Keratinocyte (primary cell): ENCODE measurements around the gene WBP2NL. TPM values are rescaled to one million over a fixed set of nuclear protein-coding genes. Genes with fewer than 3 reads are reported as not detected.

Experiments used
- DNase-seq: peaks from one replicate; pipeline ENCODE4 v3.0.0-alpha.2; 2011; ENCODE audit warnings: low read depth, missing footprints, low spot score
- FAIRE-seq: peaks from 2 replicates; lab custom pipeline; 2011; peaks lifted over from hg19 to GRCh38; lab: Jason Lieb, UNC
- H2AFZ ChIP-seq: 2 replicates; pipeline ENCODE4 v1.6.0; 2012; ENCODE audit warnings: low read length, control low read depth, inconsistent platforms; ENCODE audit not compliant: control insufficient read depth
- H3K27ac ChIP-seq: 2 replicates; pipeline ENCODE4 v1.5.1; 2011; ENCODE audit warnings: low read length; ENCODE audit not compliant: control insufficient read depth, insufficient read depth
- H3K27me3 ChIP-seq: 3 replicates; pipeline ENCODE4 v1.6.0; 2011; ENCODE audit warnings: low read length; ENCODE audit not compliant: control insufficient read depth, insufficient read depth; ENCODE audit errors: extremely low read depth
- H3K36me3 ChIP-seq, 2 experiments: 2 replicates in 1 of 2; 3 replicates in 1 of 2; pipeline ENCODE4 v1.5.1; 2011; ENCODE audit warnings: low read length in 2 of 2, mild to moderate bottlenecking in 1 of 2; ENCODE audit not compliant: control insufficient read depth in 2 of 2, insufficient read depth in 2 of 2; ENCODE audit errors: extremely low read depth in 1 of 2
- H3K4me1 ChIP-seq: 3 replicates; pipeline ENCODE4 v1.5.1; 2011; ENCODE audit warnings: low read length; ENCODE audit not compliant: control insufficient read depth, insufficient read depth; ENCODE audit errors: extremely low read depth
- H3K4me2 ChIP-seq: 3 replicates; pipeline ENCODE4 v1.6.0; 2011; ENCODE audit warnings: low read depth, low read length; ENCODE audit not compliant: control insufficient read depth, insufficient read depth; ENCODE audit errors: extremely low read depth
- H3K4me3 ChIP-seq, 3 experiments: fragments of 200-600 bp in 1 of 3; sonication (generic) in 1 of 3; 2 replicates in 2 of 3; 3 replicates in 1 of 3; pipeline ENCODE4 v1.5.1; 2011 to 2016; ENCODE audit warnings: low read length in 3 of 3, mild to moderate bottlenecking in 3 of 3, control low read depth in 2 of 3, inconsistent platforms in 1 of 3, low read depth in 1 of 3, mixed read lengths in 1 of 3, mixed run types in 1 of 3, moderate library complexity in 1 of 3; ENCODE audit not compliant: control insufficient read depth in 2 of 3, insufficient read depth in 2 of 3; ENCODE audit errors: extremely low read depth in 1 of 3
- H3K79me2 ChIP-seq: 2 replicates; pipeline ENCODE4 v1.6.0; 2012; ENCODE audit warnings: low read length; ENCODE audit not compliant: control insufficient read depth, insufficient read depth
- H3K9ac ChIP-seq: 3 replicates; pipeline ENCODE4 v1.6.0; 2011; ENCODE audit warnings: low read length; ENCODE audit not compliant: control insufficient read depth, insufficient read depth; ENCODE audit errors: extremely low read depth
- H3K9me1 ChIP-seq: 3 replicates; pipeline ENCODE4 v1.6.0; 2011; ENCODE audit warnings: low read length; ENCODE audit not compliant: control insufficient read depth, insufficient read depth; ENCODE audit errors: extremely low read depth
- H3K9me3 ChIP-seq: 2 replicates; pipeline ENCODE4 v1.5.1; 2012; ENCODE audit warnings: low read depth, low read length; ENCODE audit not compliant: control insufficient read depth
- H4K20me1 ChIP-seq: 3 replicates; pipeline ENCODE4 v1.6.0; 2011; ENCODE audit warnings: low read length; ENCODE audit not compliant: control insufficient read depth, insufficient read depth; ENCODE audit errors: extremely low read depth
- EZH2 ChIP-seq: IDR thresholded peaks from one replicate; pipeline ENCODE4 v1.6.1; 2012; ENCODE audit warnings: inconsistent platforms, mild to moderate bottlenecking, low read length, moderate library complexity
- dilution Hi-C: fragments of 300-500 bp; cut with MboI; formaldehyde crosslinking; loops from one replicate; pipeline ENCODE4 v1.7.0; 2020; ENCODE audit warnings: low sequenced_read_pairs; ENCODE audit not compliant: extremely low pct_ligation_motif_present
- polyA plus RNA-seq, 5 experiments: library from polyadenylated mRNA; depleted of rRNA in 3 of 5; stranded (reverse) in 3 of 5; stranded (forward) in 1 of 5; unstranded in 1 of 5; fragments of >200 nt; gene quantifications; 1 replicate in 1 of 5; 2 replicates in 3 of 5; 3 replicates in 1 of 5; pipeline versions ENCODE4 v1.2.1 to v1.2.3, GENCODE V29; 2011 to 2012; ENCODE audit warnings: missing spikeins in 2 of 5, low read depth in 1 of 5, low replicate concordance in 1 of 5
- TF ChIP-seq, protein P1 (sequence below), 3 experiments: IDR thresholded peaks in 1 of 3; conservative IDR thresholded peaks in 1 of 3; optimal IDR thresholded peaks in 1 of 3; 2 replicates in 2 of 3; 3 replicates in 1 of 3; pipeline versions ENCODE3 to v1.5.1; 2011; ENCODE audit warnings: low read length in 3 of 3, mild to moderate bottlenecking in 3 of 3, moderate library complexity in 2 of 3, control low read depth in 1 of 3, inconsistent platforms in 1 of 3; ENCODE audit not compliant: insufficient read depth in 2 of 3; ENCODE audit errors: extremely low read depth in 1 of 3

Gene WBP2NL
- polyA plus RNA-seq, 1 donor (not counting 4 experiments of a cell fraction or from before 2014, with no cell fraction given) = 0.07 TPM

DNA sequence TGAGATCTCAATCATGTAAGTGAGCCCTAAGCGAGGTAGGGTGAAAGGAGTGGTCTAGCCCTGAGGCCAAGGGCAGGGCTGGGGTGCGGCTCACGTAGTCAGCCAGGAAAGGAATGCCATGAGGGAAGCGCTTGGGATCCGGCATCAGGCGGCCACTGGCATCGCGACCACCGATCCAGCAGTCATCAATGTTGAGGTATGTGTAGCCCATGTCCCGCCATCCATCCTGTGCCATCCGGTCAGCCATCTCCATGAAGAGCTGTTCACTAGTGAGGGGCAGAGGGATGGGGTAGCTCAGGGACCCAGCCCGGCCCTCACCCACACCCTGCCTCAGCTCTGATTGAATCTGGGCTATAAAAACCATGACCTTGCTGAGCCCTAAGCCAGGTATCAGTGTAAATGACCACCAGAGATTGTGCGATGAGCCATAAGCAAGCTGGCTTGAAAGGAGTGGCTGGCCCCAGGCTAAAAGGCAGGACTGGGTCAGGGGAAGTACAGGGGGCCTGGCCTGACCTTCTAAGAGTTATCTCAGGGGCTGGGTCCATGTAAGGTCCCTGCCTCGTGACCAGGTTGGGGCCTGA, 69.2 kb downstream of the WBP2NL start:
- Histone ChIP-seq H3K79me2 (peaks cover 3% of the 10 kb centered on the region), H3K4me3 (no peak overlapping the region), H3K36me3 (peaks cover 6 to 20% of the 10 kb centered on the region in 2 experiments), H4K20me1 (no peaks in the 10 kb centered on the region), H3K9me3 (no peaks in the 10 kb centered on the region), H2AFZ (no peak overlapping the region), H3K27me3 (no peaks in the 10 kb centered on the region), H3K27ac (no peak overlapping the region), H3K4me1 (peaks cover 14% of the 10 kb centered on the region), H3K9me1 (no peaks in the 10 kb centered on the region), H3K4me2 (no peak overlapping the region), H3K9ac (no peak overlapping the region)
- FAIRE-seq (no peak), DNase-seq (no peak)
- TF ChIP-seq, protein P1, sequence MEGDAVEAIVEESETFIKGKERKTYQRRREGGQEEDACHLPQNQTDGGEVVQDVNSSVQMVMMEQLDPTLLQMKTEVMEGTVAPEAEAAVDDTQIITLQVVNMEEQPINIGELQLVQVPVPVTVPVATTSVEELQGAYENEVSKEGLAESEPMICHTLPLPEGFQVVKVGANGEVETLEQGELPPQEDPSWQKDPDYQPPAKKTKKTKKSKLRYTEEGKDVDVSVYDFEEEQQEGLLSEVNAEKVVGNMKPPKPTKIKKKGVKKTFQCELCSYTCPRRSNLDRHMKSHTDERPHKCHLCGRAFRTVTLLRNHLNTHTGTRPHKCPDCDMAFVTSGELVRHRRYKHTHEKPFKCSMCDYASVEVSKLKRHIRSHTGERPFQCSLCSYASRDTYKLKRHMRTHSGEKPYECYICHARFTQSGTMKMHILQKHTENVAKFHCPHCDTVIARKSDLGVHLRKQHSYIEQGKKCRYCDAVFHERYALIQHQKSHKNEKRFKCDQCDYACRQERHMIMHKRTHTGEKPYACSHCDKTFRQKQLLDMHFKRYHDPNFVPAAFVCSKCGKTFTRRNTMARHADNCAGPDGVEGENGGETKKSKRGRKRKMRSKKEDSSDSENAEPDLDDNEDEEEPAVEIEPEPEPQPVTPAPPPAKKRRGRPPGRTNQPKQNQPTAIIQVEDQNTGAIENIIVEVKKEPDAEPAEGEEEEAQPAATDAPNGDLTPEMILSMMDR (optimal IDR thresholded peaks at IDR 0.05 in 1 of 3, IDR thresholded peaks at IDR 0.05 in 1 of 3, conservative IDR thresholded peaks at IDR 0.05 in 1 of 3; ENCODE audit: extremely low read depth in 1 of 3, insufficient read depth in 2 of 3, low read length in 3 of 3) = no peak
- no peak for TF ChIP-seq EZH2
- dilution Hi-C loops = no loop called here

DNA sequence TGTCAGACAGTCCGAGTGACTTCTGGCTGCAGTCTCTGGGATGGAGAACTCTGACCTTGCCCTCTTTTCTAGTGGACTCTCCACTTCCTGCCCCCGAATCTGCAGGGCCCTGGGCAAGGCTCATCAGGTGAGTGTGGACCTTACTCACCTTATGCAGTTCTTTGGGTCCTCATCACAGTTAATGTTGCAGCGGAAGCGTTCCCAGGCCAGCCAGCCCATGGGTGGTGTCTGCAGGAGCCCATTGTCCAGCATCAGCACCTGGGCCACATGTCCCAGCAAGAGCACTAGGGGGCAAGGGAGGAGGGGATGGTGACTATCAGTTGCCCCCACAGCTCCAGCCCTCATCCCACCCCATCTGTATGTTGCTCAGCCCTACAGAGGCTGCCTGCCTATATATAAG, 69.7 kb downstream of the WBP2NL start:
- DNase-seq (no peak), FAIRE-seq (no peak)
- H3K36me3 ChIP-seq = peaks cover 6 to 20% of the 10 kb centered on the region in 2 experiments
- dilution Hi-C loops = no loop called here
- H4K20me1 ChIP-seq = no peaks in the 10 kb centered on the region
- H3K9ac ChIP-seq = no peak overlapping the region
- no peak overlapping the region for H2AFZ ChIP-seq
- H3K9me1 ChIP-seq = no peaks in the 10 kb centered on the region
- H3K9me3 ChIP-seq = no peaks in the 10 kb centered on the region
- no peak overlapping the region for H3K4me3 ChIP-seq
- no peak overlapping the region for H3K4me2 ChIP-seq
- peaks cover 14% of the 10 kb centered on the region for H3K4me1 ChIP-seq
- peaks cover 3% of the 10 kb centered on the region for H3K79me2 ChIP-seq
- H3K27me3 ChIP-seq = no peaks in the 10 kb centered on the region
- no peak for TF ChIP-seq EZH2
- TF ChIP-seq, protein P1 (optimal IDR thresholded peaks at IDR 0.05 in 1 of 3, IDR thresholded peaks at IDR 0.05 in 1 of 3, conservative IDR thresholded peaks at IDR 0.05 in 1 of 3; ENCODE audit: extremely low read depth in 1 of 3, insufficient read depth in 2 of 3, low read length in 3 of 3) = no peak
- no peak overlapping the region for H3K27ac ChIP-seq
